K562 (cell line): ENCODE data around the gene SIRT7. TPM values are rescaled to one million over a fixed set of nuclear protein-coding genes. Genes with fewer than 3 reads are reported as not detected.

Experiments used
- ASH1L ChIP-seq: fragments of 450-650 bp; IDR thresholded peaks from 2 replicates; pipeline ENCODE4 v1.6.1; 2018; ENCODE audit warnings: borderline replicate concordance, mild to moderate bottlenecking, low read depth; ENCODE audit not compliant: partially characterized antibody
- CBFB ChIP-seq: sonication (generic); formaldehyde crosslinking; IDR thresholded peaks from 2 replicates; pipeline ENCODE4 v1.4.0; 2020; ENCODE audit warnings: mild to moderate bottlenecking, missing genetic modification reagents
- CBX3 ChIP-seq, 2 experiments: IDR thresholded peaks; 1 replicate in 1 of 2; 2 replicates in 1 of 2; pipeline ENCODE4 v1.6.1; 2012; ENCODE audit warnings: inconsistent platforms in 2 of 2, low read length in 2 of 2, borderline replicate concordance in 1 of 2, control low read depth in 1 of 2
- CHCHD3 ChIP-seq: fragments of 250-450 bp; sonication (Bioruptor Pico); IDR thresholded peaks from 2 replicates; pipeline ENCODE4 v2.1.2; 2022; ENCODE audit warnings: mild to moderate bottlenecking
- LARP7 ChIP-seq: fragments of 450-650 bp; IDR thresholded peaks from 2 replicates; pipeline ENCODE4 v1.6.1; 2016
- NFXL1 ChIP-seq: fragments of 450-650 bp; formaldehyde crosslinking; IDR thresholded peaks from 2 replicates; pipeline ENCODE4 v1.4.0; 2021; ENCODE audit warnings: mild to moderate bottlenecking
- POU5F1 ChIP-seq: fragments of 150-350 bp; IDR thresholded peaks from 2 replicates; pipeline ENCODE4 v1.6.1; 2014; ENCODE audit warnings: borderline replicate concordance, low read length, low read depth, mild to moderate bottlenecking; ENCODE audit not compliant: partially characterized antibody
- SMARCA4 ChIP-seq: fragments of 450-650 bp; IDR thresholded peaks from 2 replicates; pipeline ENCODE4 v1.6.1; 2016
- SMC3 ChIP-seq: conservative IDR thresholded peaks from 2 replicates; pipeline ENCODE4 v1.6.1; 2011; ENCODE audit warnings: low read depth, low read length, improper control_type of control experiment; ENCODE audit not compliant: insufficient read depth
- TAF15 ChIP-seq: fragments of 200-400 bp; formaldehyde crosslinking; IDR thresholded peaks from 2 replicates; pipeline ENCODE4 v1.6.1; 2017; ENCODE audit warnings: mild to moderate bottlenecking, low read depth, low read length, moderate library complexity
- ZNF146 ChIP-seq: IDR thresholded peaks from one replicate; pipeline ENCODE4 v1.6.1; 2018; ENCODE audit warnings: missing compliant biosample characterization; ENCODE audit not compliant: unreplicated experiment
- ZNF408 ChIP-seq: fragments of 250-450 bp; sonication (Bioruptor Pico); IDR thresholded peaks from 2 replicates; pipeline ENCODE4 v1.4.0; 2020; ENCODE audit warnings: low read depth, mild to moderate bottlenecking, moderate library complexity
- polyA plus RNA-seq, 8 experiments: library from polyadenylated mRNA; depleted of rRNA in 4 of 8; stranded (reverse) in 5 of 8; unstranded in 3 of 8; fragments of >200 nt; fragmentation: Nextera tagmentation in 2 of 8; fragmentation: Illumina TruSeq in 1 of 8; extraction: Ambion mirVana in 2 of 8; extraction: Trizol in 1 of 8; gene quantifications; 2 replicates each; pipeline versions ENCODE4 v1.2.1 to v1.2.3, GENCODE V29; 2011 to 2014; ENCODE audit warnings: inconsistent platforms in 1 of 8, missing spikeins in 1 of 8
- total RNA-seq, 7 experiments: library from RNA; depleted of rRNA in 6 of 7; stranded (reverse); fragments of >200 nt in 6 of 7; fragmentation: Illumina TruSeq in 2 of 7; extraction: Trizol in 2 of 7; gene quantifications; 2 replicates each; pipeline versions ENCODE4 v1.2.1 to v1.2.3, GENCODE V29; 2011 to 2021; ENCODE audit warnings: low replicate concordance in 1 of 7
- TF ChIP-seq, protein P1 (sequence below), 2 experiments: fragments of 450-650 bp; IDR thresholded peaks; 2 replicates each; pipeline ENCODE4 v1.6.1; 2016; ENCODE audit warnings: mild to moderate bottlenecking in 2 of 2, borderline replicate concordance in 1 of 2, low read depth in 1 of 2, moderate library complexity in 1 of 2
- TF ChIP-seq, protein P2 (sequence below): fragments of 450-650 bp; formaldehyde crosslinking; conservative IDR thresholded peaks from 2 replicates; pipeline ENCODE4 v1.4.0; 2022; ENCODE audit warnings: mild to moderate bottlenecking, missing genetic modification characterization
- TF ChIP-seq, protein P3 (sequence below): sonication (generic); formaldehyde crosslinking; IDR thresholded peaks from 2 replicates; pipeline ENCODE4 v1.8.0; 2022; ENCODE audit warnings: mild to moderate bottlenecking, missing genetic modification reagents

Gene SIRT7
- total and polyA plus RNA-seq, 9 of the 15 experiments (the other 6 are each of a cell fraction or from before 2014, with no cell fraction given) = 1.6 to 54.8 (median 20.3) TPM

DNA sequence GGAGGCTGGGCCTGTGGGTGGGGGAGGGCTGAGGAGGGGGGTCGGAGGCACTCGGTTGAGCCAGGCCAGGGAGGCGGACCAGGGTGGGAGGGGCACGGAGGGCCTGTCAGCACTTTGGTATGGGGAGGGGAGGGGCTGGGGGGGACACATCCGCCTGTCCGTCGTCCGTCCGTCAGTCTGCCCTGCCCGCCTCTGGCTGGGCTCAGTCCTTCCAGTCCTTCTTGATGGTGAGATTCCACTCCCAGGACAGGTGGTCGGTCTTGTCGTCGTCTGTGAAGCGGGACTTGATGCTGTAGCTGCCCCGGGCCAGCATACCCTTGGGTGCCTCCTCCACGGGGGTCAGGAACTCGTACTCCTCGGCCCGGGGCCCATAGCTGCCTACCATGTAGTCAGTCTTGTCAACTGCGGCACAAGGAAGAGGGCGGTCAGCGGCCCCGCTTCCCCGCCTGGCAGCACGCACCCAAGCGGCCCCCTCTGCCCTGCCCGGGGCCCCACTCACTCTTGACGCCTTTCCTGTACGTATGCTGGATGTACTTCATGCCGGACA lies 49.2 kb downstream of the SIRT7 start (continued):
- TF ChIP-seq ZNF408 (CRISPR knock-in tag) (no peak), ASH1L (no peak), CHCHD3 (no peak), CBFB (CRISPR knock-in tag) (no peak), SMARCA4 (no peak), CBX3 (IDR thresholded peaks at IDR 0.05; ENCODE audit: borderline replicate concordance in 1 of 2, low read length in 2 of 2) (no peak), ZNF146 (CRISPR knock-in tag) (no peak), NFXL1 (CRISPR knock-in tag) (peak; percentile 51; the same call in 1 of the 2 replicates), LARP7 (no peak), TAF15 (0 out of 2 replicates have a peak, but pooled peaks have one; percentile 80), POU5F1 (no peak), SMC3 (no peak)
- TF ChIP-seq, protein P1, sequence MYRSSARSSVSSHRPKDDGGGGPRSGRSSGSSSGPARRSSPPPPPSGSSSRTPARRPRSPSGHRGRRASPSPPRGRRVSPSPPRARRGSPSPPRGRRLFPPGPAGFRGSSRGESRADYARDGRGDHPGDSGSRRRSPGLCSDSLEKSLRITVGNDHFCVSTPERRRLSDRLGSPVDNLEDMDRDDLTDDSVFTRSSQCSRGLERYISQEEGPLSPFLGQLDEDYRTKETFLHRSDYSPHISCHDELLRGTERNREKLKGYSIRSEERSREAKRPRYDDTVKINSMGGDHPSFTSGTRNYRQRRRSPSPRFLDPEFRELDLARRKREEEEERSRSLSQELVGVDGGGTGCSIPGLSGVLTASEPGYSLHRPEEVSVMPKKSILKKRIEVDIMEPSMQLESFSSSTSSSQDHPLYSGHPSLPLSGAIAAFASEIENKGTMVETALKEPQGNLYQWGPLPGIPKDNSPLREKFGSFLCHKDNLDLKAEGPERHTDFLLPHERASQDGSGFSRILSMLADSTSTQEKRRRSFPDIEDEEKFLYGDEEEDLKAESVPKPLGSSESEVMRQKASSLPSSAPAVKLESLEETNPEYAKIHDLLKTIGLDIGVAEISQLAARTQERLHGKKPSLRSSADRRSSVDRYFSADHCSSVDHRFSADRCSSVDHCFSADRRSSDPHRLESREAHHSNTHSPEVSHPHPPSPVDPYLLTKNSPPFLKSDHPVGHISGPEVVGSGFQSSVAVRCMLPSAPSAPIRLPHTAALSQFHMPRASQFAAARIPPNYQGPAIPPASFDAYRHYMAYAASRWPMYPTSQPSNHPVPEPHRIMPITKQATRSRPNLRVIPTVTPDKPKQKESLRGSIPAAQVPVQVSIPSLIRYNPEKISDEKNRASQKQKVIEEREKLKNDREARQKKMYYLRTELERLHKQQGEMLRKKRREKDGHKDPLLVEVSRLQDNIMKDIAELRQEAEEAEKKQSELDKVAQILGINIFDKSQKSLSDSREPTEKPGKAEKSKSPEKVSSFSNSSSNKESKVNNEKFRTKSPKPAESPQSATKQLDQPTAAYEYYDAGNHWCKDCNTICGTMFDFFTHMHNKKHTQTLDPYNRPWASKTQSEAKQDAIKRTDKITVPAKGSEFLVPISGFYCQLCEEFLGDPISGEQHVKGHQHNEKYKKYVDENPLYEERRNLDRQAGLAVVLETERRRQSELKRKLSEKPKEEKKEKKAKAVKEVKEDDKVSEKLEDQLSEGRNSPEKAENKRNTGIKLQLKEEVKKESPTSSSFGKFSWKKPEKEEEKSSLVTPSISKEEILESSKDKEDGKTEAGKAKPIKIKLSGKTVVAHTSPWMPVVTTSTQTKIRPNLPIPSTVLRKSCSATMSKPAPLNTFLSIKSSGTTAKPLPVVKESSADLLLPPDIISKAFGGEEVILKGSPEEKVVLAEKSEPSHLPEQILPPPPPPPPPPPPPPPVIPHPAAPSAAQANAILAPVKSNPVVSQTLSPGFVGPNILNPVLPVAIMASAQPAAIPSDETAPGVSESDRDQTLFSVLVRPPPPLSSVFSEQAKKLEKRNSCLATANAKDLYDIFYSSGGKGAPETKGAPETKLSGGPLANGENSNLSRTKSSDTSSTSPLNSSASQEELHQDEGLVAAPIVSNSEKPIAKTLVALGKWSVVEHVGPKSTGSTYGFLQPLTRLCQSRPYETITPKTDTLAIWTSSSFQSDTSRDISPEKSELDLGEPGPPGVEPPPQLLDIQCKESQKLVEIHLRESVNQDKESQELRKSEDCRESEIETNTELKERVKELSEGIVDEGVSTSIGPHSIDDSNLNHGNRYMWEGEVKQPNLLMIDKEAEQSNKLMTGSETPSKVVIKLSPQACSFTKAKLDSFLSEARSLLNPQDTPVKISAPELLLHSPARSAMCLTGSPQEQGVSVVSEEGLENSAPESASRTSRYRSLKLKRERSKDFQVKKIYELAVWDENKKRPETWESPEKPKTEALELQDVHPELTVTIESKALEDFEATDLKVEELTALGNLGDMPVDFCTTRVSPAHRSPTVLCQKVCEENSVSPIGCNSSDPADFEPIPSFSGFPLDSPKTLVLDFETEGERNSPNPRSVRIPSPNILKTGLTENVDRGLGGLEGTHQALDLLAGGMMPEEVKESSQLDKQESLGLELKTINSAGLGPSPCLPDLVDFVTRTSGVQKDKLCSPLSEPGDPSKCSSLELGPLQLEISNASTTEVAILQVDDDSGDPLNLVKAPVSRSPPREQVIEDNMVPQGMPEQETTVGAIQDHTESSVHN (IDR thresholded peaks at IDR 0.05; ENCODE audit: borderline replicate concordance in 1 of 2, low read depth in 1 of 2) = no peak
- TF ChIP-seq, protein P2, sequence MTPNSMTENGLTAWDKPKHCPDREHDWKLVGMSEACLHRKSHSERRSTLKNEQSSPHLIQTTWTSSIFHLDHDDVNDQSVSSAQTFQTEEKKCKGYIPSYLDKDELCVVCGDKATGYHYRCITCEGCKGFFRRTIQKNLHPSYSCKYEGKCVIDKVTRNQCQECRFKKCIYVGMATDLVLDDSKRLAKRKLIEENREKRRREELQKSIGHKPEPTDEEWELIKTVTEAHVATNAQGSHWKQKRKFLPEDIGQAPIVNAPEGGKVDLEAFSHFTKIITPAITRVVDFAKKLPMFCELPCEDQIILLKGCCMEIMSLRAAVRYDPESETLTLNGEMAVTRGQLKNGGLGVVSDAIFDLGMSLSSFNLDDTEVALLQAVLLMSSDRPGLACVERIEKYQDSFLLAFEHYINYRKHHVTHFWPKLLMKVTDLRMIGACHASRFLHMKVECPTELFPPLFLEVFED (CRISPR knock-in tag) = no peak
- TF ChIP-seq, protein P3, sequence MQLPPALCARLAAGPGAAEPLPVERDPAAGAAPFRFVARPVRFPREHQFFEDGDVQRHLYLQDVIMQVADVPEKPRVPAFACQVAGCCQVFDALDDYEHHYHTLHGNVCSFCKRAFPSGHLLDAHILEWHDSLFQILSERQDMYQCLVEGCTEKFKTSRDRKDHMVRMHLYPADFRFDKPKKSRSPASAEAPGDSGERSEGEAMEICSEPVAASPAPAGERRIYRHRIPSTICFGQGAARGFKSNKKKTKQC = no peak
